NCI-H2029 treated with DMSO at 0.1 percent for 48 hours (cell line): ENCODE measurements around the gene PTPN11.
"Not testable (repeated sequence)": the region's sequence is repeated elsewhere in the genome, so short reads cannot be mapped to it uniquely, and the experiment has no call there.

Experiments
- DNase-seq: peaks from one replicate; lab custom pipeline; 2025; lab: John Stamatoyannopoulos, UW

PTPN11 gene

DNA sequence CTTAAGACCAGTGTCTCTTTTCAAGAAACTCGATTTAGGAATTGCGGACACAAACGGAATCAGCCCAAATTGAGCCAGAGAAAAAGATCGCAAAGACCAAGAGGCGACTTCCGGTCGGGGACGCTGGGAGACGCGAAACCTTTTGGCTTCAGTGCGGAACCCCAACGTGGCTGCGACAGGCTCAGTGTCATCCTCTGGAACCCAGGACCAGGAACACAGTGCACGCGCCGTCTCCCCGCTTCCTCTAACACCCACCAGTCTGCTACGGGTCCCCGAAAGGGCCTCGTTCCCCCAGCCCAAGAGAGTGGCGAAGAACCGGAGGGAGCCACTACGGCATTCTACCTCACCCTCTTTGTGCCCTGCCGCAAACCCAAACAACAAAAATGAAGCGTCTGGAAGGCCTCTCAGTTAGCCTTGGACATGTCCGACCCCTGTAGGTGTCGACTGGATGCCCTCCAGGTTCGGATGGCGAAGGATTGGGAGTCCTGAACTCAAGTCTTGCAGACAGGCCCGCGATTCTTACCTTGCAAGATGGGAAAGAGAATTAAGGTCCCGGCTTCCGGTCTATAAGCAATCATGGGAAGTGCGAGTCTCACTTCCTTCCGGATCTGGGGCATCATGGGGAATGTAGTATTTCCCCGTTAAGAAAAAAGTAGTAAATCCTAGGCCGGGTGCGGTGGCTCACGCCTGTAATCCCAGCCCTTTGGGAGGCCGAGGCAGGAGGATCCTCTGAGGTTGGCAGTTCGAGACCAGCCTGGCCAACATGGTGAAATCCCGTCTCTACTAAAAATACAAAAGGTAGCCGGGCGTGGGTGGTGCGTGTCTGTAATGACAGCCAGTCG is 9.5 kb upstream of the PTPN11 start, which contains the start of gene RPL6:
Gene RPL6 (minus strand): TSS at position 542 of the 842 bp plus-strand sequence. CDS start 949 bp downstream, outside the sequence.
- peak; percentile 87 for DNase-seq

- DNase-seq: no peak
Measured at GRCh38 chr12:112409906-112410244, 8.9 kb upstream of the PTPN11 start.

- no peak for DNase-seq
Measured at GRCh38 chr12:112413855-112414625, 4.7 kb upstream of the PTPN11 start.

DNA sequence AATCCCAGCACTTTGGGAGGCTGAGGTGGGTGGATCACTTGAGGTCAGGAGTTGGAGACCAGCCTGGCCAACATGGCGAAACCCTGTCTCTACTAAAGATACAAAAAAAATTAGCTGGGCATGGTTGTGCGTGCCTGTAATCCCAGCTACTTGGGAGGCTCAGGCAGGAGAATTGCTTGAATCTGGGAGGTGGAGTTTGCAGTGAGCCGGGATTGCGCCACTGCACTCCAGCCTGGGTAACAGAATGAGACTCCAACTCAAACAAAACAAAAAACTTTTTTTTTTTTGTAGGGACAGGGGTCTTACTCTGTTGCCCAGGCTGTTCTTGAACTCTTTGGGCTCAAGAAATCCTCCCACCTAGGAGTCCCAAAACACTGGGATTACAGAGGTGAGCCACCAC is 3.3 kb upstream of the PTPN11 start:
- not testable (repeated sequence) for DNase-seq

DNA sequence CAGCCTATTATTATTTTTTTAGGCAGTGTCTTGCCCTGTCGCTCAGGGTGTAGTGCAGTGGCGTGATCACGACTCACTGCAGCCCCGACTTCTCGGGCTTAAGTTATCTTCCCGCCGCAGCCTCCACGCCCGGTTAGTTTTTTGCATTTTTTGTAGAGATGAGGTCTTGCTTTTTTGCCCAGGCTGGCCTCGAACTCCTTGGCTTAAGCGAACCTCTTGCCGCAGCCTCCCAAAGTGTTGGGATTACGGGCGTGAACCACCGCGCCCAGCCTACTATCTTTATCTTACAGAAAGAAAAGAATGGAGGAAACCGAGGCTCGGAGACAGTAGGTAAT is 507 bp upstream of the PTPN11 start:
- DNase-seq: no peak

DNA sequence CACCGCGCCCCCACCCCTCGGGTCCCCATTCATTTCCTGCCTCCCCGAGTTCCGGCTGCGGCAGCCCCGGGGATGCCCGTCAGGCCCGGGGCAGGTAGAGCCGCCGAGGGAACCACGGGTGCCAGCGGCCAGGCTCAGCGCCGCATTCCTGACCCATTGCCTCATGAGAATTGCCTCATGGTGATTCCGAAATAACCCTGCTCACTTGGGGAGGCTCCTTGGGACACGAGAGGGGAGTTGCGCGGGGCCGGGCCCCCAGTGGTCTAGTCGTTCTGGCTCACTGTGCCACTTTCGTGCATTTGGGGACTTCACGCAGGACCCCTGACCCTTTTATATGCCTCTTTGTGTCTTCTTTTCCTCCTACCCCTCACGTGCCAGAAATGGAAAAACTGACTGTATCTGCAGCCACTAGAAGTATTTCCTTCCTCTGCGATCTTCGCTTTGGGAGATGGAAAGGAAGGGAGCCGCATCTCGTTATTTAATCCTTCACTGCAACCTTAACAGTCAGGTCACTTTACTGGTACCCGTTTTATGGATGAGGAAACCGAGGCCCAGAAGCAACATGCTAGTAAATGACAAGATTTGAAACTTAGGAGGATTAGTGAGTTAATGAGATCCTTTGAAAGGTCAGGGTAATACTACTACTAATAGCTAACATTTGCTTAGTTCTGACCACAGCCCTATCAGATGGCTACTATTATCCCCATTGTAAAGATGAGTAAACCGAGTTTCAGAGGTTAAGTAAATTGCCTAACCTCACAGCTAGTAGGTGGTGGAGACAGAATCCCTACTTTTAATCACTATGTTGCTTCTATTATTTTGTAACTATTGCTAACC is 768 bp downstream of the PTPN11 start:
- DNase-seq: no peak

GRCh38 chr12:112420740-112421139 is 2.0 kb downstream of the PTPN11 start:
- DNase-seq: no peak

GRCh38 chr12:112421363-112421762 is 2.6 kb downstream of the PTPN11 start:
- DNase-seq: no peak

- DNase-seq: no peak
Measured at GRCh38 chr12:112422531-112422930, 3.8 kb downstream of the PTPN11 start.

GRCh38 chr12:112424126-112424525 is 5.4 kb downstream of the PTPN11 start:
- DNase-seq: no peak

DNA sequence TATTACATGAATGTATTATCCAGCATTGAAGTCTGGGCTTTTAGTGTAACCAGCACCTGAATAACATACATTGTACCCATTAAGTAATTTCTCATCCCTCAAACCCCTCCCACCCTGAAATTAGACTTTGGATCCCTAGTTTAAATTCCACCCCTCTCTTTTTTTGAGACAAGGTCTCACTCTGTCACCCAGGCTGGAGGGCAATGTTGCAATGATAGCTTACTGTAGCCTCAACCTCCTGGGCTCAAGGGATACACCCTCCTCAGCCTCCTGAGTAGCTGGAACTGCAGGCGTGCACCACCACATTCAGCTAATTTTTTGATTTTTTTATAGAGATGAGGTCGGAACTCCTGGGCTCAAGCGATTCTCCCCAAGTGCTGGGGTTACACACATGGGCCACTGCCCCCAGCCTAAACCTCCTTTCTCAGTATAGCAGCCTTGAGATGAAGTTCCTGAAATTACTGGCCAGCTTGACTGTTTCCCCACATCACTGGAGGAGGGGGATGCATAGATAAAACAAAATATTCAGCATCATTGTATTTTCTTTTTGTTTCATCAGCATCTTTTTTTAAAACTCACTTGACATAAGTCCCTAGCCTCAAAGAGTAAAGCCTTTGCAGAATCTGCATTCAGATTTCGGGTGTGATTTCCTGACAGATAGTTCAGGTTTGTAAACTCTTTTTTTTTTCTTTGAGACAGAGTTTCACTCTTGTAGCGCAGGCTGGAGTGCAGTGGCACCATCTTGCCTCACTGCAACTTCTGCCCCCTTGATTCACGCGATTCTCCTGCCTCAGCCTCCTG is 7.0 kb downstream of the PTPN11 start:
- DNase-seq: no peak

DNA sequence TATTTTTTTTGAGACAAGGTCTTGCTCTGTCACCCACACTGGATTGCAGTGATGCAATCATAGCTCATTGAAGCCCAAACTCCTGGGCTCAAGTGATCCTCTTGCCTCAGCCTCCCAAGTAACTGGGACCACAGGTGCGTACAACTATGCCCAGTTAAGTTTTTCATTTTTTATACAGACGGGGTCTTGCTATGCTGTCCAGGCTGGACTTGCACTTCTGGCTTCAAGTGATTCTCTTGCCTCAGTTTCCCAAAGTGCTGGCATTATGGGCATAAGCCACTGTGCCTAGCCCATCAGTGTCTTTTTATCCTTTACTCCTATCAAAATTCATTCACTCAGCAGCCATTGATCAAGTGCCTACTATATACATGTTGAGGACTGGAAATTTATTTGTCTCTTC is 9.0 kb downstream of the PTPN11 start:
- no peak for DNase-seq

DNA sequence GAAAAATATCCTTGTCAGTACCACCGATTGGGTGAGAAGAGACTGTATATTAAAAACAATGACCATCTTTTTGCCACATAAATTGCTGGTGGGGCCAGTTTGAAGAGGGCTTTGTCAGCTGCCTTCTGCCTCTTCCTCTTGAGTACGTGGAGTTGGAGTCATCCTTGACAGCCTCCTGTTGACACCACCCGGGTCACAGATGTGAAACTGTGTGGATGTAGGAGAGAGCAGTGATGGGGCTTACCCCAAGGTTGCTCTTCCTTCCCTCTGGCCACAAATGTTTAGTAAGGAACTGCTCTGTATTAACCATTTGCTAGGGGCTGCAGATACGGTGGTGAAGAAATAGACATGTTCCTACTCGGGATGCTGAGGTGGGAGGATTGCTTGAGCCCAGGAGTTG is 12.2 kb downstream of the PTPN11 start:
- no peak for DNase-seq

GRCh38 chr12:112431965-112432364 is 13.2 kb downstream of the PTPN11 start:
- DNase-seq: no peak

GRCh38 chr12:112433551-112433950 is 14.8 kb downstream of the PTPN11 start:
- DNase-seq: no peak

DNA sequence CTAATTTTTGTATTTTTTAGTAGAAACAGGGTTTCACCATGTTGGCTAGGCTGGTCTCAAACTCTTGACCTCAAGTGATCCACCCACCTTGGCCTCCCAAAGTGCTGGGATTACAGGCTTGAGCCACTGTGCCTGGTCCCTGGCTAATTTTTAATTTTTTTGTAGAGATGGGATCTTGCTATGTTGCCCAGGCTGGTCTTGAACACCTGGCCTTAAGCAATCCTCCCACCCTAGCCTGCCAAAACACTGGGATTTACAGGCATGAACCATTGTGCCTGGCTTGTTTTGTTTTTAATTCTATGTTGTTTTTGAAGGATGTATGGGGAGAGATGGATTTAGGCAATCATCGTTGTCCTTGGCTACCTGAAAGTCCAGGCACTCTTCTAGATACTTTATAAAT is 19.9 kb downstream of the PTPN11 start:
- not testable (repeated sequence) for DNase-seq

DNA sequence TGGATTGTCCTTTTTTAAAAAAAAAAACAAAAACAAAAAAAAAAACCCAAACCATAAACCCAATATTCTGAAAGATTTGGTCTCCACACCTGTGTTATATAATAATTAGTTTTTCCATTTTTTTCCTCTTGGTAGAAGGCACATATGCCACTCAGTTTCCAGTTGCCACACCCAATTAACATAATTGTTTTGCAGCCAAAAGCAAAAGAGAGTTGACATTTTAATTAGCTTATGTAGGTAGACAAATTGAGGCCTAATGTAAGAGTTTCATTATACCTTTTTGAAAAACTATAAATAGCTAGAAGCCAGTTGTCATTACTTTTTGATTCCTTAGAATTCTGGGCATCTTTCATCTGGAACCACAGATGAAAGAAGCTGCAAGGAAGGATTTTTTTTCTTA is 21.0 kb downstream of the PTPN11 start:
- DNase-seq: no peak

GRCh38 chr12:112440653-112441052 is 21.9 kb downstream of the PTPN11 start:
- DNase-seq: not testable (repeated sequence)

GRCh38 chr12:112443916-112444315 is 25.2 kb downstream of the PTPN11 start:
- no peak for DNase-seq

DNA sequence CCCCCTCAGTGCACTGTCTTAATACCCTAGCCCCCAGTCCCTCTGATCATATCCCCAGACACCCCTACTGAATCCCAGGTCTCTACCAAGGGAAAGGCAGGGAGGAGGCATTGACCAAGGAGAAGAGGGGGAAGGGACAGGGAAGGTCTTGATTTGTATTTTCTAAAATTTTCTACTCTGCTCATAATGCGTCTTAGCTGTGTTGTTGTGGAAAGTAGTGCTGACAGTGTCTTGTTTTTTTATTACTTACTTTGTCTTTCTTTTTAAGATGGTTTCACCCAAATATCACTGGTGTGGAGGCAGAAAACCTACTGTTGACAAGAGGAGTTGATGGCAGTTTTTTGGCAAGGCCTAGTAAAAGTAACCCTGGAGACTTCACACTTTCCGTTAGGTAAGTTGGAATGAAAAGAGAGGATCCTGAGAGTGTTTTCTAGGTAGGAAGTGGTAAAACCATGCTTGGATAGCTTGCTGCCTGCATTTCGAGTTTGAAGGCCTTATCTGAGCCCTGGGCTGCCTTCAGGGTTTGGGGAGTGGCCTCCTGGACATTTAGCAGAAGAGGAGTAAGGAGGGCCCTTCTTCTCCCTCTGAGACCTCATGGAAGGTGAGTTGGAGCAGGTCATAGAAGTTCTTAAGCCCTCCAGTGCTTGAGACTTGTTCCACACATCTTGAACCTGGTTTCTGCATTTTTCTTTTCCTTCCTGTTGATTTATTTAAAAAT is 27.4 kb downstream of the PTPN11 start:
- DNase-seq: no peak

- DNase-seq: no peak
Measured at GRCh38 chr12:112447106-112447505, 28.4 kb downstream of the PTPN11 start.
